ENCODE measurements around the gene ARHGAP35.
"Not testable (repeated sequence)": the region's sequence is repeated elsewhere in the genome, so short reads cannot be mapped to it uniquely, and the experiment has no call there.

ARHGAP35 gene

GRCh38 chr19:46856062-46857022, 4.5 kb upstream of the ARHGAP35 start:
- H3K4me1 Mint-ChIP-seq = peaks cover 23% of the 10 kb centered on the region
- H3K27me3 Mint-ChIP-seq = no peaks in the 10 kb centered on the region
- no peaks in the 10 kb centered on the region for H3K9me3 Mint-ChIP-seq
- peak overlapping the region; percentile 76 for H3K27ac Mint-ChIP-seq
- peak; percentile 79 for ATAC-seq
- H3K36me3 Mint-ChIP-seq = no peaks in the 10 kb centered on the region
- peak overlapping the region; percentile 75 for H3K4me3 Mint-ChIP-seq

DNA sequence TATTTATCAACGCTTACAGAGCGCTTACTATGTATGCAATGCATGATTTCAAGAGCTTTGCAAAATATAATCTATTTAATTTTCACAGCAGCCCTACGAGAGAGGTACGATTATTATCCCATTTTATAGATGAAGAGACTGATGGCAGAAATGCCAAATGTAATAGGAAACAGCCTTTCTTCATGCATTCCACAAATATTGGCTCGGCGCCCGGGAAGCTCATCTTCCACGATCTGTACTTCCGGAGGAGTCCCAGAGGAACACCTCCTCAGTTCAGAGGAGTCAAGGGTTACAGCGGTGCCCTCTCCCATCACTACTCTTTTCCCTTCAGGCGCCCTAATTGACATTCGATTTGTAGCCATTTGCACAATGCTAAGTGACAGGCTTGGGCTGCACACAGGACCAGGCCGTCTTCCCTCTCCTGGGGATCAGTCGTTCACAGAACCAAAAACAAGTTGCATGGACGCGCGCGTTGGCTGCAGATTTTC, 1.1 kb upstream of the ARHGAP35 start:
- Mint-ChIP-seq H3K4me1 (peaks cover 23% of the 10 kb centered on the region), H3K9me3 (no peaks in the 10 kb centered on the region), H3K36me3 (no peaks in the 10 kb centered on the region), H3K4me3 (peak overlapping the region; percentile 84), H3K27me3 (no peaks in the 10 kb centered on the region), H3K27ac (peak overlapping the region; percentile 93)
- ATAC-seq = no peak

- ATAC-seq = peak; percentile 92
- Mint-ChIP-seq H3K9me3 (no peaks in the 10 kb centered on the region), H3K27ac (peak overlapping the region; percentile 93), H3K27me3 (no peaks in the 10 kb centered on the region), H3K36me3 (peaks cover 1% of the 10 kb centered on the region), H3K4me3 (peak overlapping the region; percentile 84), H3K4me1 (peaks cover 24% of the 10 kb centered on the region)
Observed at GRCh38 chr19:46860125-46860845, 512 bp upstream of the ARHGAP35 start.

DNA sequence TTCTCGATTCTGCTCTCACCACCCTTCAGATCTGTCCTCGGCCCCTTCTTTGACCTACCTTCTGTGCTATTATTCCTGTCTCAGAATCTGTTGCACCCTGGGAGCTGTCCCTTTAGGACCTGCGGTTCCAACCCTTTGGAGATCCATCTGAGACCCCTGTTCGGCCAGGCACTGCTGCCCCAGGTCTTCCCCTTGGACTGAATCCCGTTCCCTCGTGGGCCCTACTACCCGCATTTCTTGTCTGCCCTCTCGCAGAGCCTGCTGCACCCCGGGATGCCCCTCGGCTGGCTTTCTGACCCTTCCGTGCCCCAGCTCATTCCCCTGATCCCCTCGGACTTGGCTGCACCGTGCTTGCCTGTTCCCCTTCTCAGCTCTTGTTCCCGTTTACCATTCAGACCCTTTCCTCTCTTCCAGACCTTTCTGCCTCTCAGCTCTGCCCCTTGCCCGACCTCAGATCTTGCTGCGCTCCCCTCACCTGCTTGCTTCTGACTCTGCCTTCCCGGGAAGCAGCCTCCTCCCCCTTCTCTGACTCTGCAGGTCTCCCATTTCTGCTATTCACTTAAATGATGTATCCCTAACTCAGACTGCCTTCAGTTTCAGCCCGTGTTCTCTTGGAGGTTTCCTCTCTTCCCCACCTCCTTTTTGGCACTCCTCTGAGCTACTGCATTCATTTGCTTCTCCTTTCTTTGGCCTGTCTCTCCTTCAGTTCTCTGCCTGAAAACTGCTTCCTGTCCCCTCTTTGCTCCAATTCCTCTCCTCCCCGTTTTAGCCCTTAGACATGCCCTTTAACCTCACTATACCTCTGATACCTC, 1.1 kb downstream of the ARHGAP35 start:
- no peak for ATAC-seq
- Mint-ChIP-seq H3K27ac (no peak overlapping the region), H3K9me3 (no peaks in the 10 kb centered on the region), H3K4me1 (peaks cover 21% of the 10 kb centered on the region), H3K36me3 (peaks cover 6% of the 10 kb centered on the region), H3K4me3 (no peak overlapping the region), H3K27me3 (no peaks in the 10 kb centered on the region)

DNA sequence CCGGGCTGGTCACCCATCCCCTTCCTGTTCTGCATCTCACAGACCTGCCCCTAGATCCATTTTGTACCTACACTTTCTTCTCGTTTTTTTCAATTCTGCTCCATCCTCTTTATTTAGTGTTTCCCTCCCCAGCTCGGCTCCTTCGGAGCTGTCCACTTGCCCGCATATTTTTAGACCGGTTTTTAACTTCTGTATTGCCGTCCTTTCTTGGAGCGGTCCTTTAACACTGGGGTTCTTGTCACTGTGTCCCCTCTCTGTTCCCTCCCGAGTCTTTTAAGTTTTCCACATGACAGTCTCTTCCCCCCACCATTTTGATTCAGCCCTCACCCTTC, 1.7 kb downstream of the ARHGAP35 start:
- ATAC-seq = no peak
- Mint-ChIP-seq H3K4me1 (peaks cover 26% of the 10 kb centered on the region), H3K9me3 (no peaks in the 10 kb centered on the region), H3K27ac (no peak overlapping the region), H3K27me3 (no peaks in the 10 kb centered on the region), H3K4me3 (no peak overlapping the region), H3K36me3 (peaks cover 6% of the 10 kb centered on the region)

DNA sequence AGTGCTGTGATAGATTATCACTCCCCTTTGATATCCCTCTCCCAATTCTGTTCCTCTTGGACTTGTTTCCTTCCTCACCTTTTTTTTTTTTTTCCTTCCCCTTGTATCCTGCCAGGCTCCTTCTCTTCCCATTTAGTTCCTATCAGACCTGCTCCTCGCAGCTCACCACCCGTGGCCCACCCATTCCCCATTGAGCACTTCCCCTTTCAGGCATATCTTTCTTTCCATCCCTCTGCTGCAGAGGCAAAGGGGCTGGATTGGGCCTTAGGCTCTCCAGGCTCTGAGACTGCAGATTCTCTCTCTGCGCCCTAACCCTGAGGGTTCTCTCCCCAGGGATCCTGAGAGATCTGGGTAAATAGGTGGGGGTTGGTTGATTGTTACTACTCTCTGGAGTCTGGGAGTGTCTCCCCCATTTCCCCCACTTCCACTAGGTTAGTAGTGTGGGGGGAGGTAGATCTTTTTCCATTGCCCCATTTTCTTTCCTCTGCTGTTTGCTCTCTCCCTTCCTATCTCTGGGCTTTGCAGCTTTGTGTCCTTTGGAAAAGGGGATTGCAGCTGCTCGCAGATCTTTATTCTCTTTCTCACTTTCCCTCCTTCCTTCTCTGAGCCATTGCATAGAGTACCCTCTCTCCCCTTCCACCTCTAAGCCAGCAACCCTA, 2.3 kb downstream of the ARHGAP35 start:
- no peaks in the 10 kb centered on the region for H3K9me3 Mint-ChIP-seq
- no peak overlapping the region for H3K27ac Mint-ChIP-seq
- peaks cover 6% of the 10 kb centered on the region for H3K36me3 Mint-ChIP-seq
- H3K4me1 Mint-ChIP-seq = peaks cover 33% of the 10 kb centered on the region
- H3K27me3 Mint-ChIP-seq = no peaks in the 10 kb centered on the region
- no peak overlapping the region for H3K4me3 Mint-ChIP-seq
- ATAC-seq = no peak

GRCh38 chr19:46863818-46864629, 3.2 kb downstream of the ARHGAP35 start:
- Mint-ChIP-seq H3K27ac (no peak overlapping the region), H3K36me3 (peaks cover 6% of the 10 kb centered on the region), H3K9me3 (no peaks in the 10 kb centered on the region), H3K4me1 (peaks cover 40% of the 10 kb centered on the region), H3K4me3 (no peak overlapping the region), H3K27me3 (no peaks in the 10 kb centered on the region)
- ATAC-seq = no peak

DNA sequence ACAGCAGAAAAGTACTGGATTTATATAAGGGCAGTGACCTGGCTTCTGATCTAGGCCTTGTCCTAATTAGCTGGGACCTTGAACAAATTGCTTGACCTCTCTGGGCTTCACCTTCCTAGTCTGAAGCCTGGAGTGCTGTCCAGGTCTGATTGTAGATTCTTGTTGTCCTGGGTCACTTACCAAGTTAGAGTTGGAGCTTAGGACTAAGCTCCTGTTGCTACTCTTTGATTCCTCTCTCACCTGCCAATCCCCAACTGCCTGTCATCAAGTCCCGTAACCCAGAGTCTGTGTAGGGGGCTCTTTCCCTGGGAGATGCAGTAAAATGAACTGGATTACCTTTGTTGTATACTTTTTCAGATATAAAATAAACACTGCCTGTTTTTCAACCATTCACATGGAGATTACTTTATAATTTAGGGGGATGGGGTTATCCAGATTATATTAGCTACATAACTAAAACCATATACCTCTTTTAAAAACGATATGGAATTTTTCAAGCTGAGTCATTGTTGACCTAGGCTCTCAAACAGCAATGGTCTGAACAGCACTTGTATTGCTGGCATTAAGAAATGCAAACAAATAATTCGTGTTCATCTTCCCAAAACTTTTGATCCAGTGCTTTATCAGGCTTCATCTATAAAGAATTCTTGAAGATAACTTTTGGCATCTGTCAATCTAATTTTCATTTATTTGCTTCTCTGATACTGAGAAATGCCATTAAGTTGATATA, 5.8 kb downstream of the ARHGAP35 start:
- H3K4me3 Mint-ChIP-seq = no peak overlapping the region
- peaks cover 39% of the 10 kb centered on the region for H3K4me1 Mint-ChIP-seq
- peaks cover 6% of the 10 kb centered on the region for H3K36me3 Mint-ChIP-seq
- ATAC-seq = no peak
- no peaks in the 10 kb centered on the region for H3K27me3 Mint-ChIP-seq
- peak overlapping the region; percentile 22 for H3K27ac Mint-ChIP-seq
- no peaks in the 10 kb centered on the region for H3K9me3 Mint-ChIP-seq

- peaks cover 6% of the 10 kb centered on the region for H3K36me3 Mint-ChIP-seq
Observed at GRCh38 chr19:46867170-46867569, 6.4 kb downstream of the ARHGAP35 start.

DNA sequence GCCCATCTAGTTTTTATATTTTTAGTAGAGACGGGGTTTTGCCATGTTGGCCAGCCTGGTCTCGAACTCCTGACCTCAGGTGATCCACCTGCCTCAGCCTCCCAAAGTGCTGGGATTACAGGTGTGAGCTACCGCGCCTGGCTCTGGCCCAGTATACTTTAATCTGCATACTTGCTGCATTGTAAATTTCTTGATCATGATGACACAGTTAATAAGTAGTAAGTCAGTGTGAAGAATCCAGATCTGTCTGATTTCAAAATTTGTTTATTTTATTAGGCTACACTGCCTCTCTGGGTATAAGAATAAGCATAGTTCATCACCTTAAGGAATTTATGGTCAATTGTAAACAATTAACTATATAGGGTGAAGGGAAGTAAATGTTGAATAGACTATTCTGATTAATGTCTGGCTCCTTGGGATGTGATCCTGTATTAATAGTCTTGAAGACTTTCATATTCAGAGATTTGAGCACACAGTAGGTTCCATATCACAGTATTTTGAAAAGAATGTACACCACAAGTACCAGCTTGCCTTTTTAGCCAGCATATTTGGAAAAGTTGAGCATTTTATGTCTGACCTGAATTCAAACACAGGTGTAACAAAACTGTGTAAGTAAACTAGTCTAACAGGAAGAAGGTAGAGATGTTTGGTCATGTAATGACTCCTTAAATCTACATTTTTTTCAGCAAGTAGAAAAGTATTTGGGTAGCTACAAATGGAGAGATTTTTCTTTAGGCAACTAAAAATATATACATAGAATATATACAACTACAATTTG, 7.4 kb downstream of the ARHGAP35 start:
- H3K4me1 Mint-ChIP-seq = peaks cover 39% of the 10 kb centered on the region
- H3K27me3 Mint-ChIP-seq = no peaks in the 10 kb centered on the region
- no peak for ATAC-seq
- H3K36me3 Mint-ChIP-seq = peaks cover 6% of the 10 kb centered on the region
- no peaks in the 10 kb centered on the region for H3K9me3 Mint-ChIP-seq
- no peak overlapping the region for H3K4me3 Mint-ChIP-seq
- no peak overlapping the region for H3K27ac Mint-ChIP-seq

More at GRCh38 chr19:46867170-46867569, 6.4 kb downstream of the ARHGAP35 start:
- no peak overlapping the region for H3K4me3 Mint-ChIP-seq
- no peaks in the 10 kb centered on the region for H3K9me3 Mint-ChIP-seq
- ATAC-seq = no peak
- H3K27me3 Mint-ChIP-seq = no peaks in the 10 kb centered on the region
- H3K4me1 Mint-ChIP-seq = peaks cover 39% of the 10 kb centered on the region
- peak overlapping the region; percentile 22 for H3K27ac Mint-ChIP-seq

- H3K9me3 Mint-ChIP-seq, ATAC-seq: not testable (repeated sequence)
- H3K4me1 Mint-ChIP-seq = peaks cover 31% of the 10 kb centered on the region
Observed at GRCh38 chr19:46871173-46871572, 10.4 kb downstream of the ARHGAP35 start.

DNA sequence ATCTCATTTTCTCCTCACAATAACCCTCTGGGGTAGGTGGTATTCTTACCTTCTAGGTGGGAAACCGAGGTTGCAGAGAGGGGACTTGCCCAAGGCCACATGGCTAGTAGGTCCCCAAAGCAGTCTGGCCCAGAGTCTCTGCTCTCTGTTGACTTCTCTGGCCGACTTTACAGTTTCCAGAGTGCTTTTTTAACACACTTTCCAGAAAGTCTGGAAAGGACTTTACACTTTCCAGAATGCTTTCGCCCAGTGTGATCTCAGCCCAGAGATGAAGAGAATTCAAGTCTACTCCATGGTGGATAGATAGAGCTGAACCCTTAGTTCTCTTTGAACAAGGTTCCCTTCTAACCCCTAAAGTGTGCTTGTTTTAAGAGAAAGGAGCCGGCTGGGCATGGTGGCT, 12.2 kb downstream of the ARHGAP35 start:
- Mint-ChIP-seq H3K27me3 (no peaks in the 10 kb centered on the region), H3K36me3 (no peaks in the 10 kb centered on the region), H3K9me3 (no peaks in the 10 kb centered on the region), H3K4me1 (peaks cover 13% of the 10 kb centered on the region), H3K4me3 (no peak overlapping the region), H3K27ac (no peak overlapping the region)
- no peak for ATAC-seq

More at GRCh38 chr19:46871173-46871572, 10.4 kb downstream of the ARHGAP35 start:
- H3K4me3 Mint-ChIP-seq, H3K27me3 Mint-ChIP-seq, H3K36me3 Mint-ChIP-seq, H3K27ac Mint-ChIP-seq: not testable (repeated sequence)

- H3K36me3 Mint-ChIP-seq = no peaks in the 10 kb centered on the region
- no peak for ATAC-seq
- no peak overlapping the region for H3K4me3 Mint-ChIP-seq
- H3K27ac Mint-ChIP-seq = no peak overlapping the region
- no peaks in the 10 kb centered on the region for H3K9me3 Mint-ChIP-seq
- no peaks in the 10 kb centered on the region for H3K4me1 Mint-ChIP-seq
- H3K27me3 Mint-ChIP-seq = no peaks in the 10 kb centered on the region
Observed at GRCh38 chr19:46875234-46875633, 14.4 kb downstream of the ARHGAP35 start.

All from stimulated activated memory B cell treated with anti-CD40 and anti-IgM and Interleukin-4, amounts not matched to agents 10 μg/mL and 1 μg/mL and 100 μg/mL, for 72 hours (primary cell).